ENCODE results near the gene RNF38. TPM values are rescaled to one million over a fixed set of nuclear protein-coding genes. Genes with fewer than 3 reads are reported as not detected.
A peak's percentile ranks its signal among the peaks of the same experiment; 100 is the strongest.
"Not testable (repeated sequence)": the region's sequence is repeated elsewhere in the genome, so short reads cannot be mapped to it uniquely, and the experiment has no call there.

Gene RNF38
- total and polyA plus RNA-seq, 2 donors = 32.3 to 37.3 TPM

- Histone ChIP-seq H3K27ac (ENCODE audit: low read depth) (no peak overlapping the region), H3K4me3 (ENCODE audit: low read depth, low read length) (no peak overlapping the region), H3K4me1 (ENCODE audit: insufficient read depth) (no peaks in the 10 kb centered on the region), H3K36me3 (ENCODE audit: insufficient read depth) (peaks cover 3% of the 10 kb centered on the region)
- DNase-seq (ENCODE audit: extremely low spot score) = no peak
Observed at GRCh38 chr9:36426945-36427344, 26.9 kb upstream of the RNF38 start.

- Histone ChIP-seq H3K27ac (ENCODE audit: low read depth) (no peak overlapping the region), H3K4me1 (ENCODE audit: insufficient read depth) (no peaks in the 10 kb centered on the region), H3K36me3 (ENCODE audit: insufficient read depth) (peaks cover 3% of the 10 kb centered on the region), H3K4me3 (ENCODE audit: low read depth, low read length) (no peak overlapping the region)
- 91% methylated on average over 5 of the region's 5 CpGs for WGBS
- DNase-seq (ENCODE audit: extremely low spot score) = no peak
Observed at GRCh38 chr9:36426348-36426747, 26.3 kb upstream of the RNF38 start.

GRCh38 chr9:36424289-36425055, 24.4 kb upstream of the RNF38 start:
- Histone ChIP-seq H3K4me3 (ENCODE audit: low read depth, low read length) (no peak overlapping the region), H3K27ac (ENCODE audit: low read depth) (no peak overlapping the region), H3K36me3 (ENCODE audit: insufficient read depth) (peaks cover 3% of the 10 kb centered on the region), H3K4me1 (ENCODE audit: insufficient read depth) (no peaks in the 10 kb centered on the region)
- 83% methylated on average over 8 of the region's 8 CpGs for WGBS
- no peak for DNase-seq (ENCODE audit: extremely low spot score)

- no peak overlapping the region for H3K27ac ChIP-seq (ENCODE audit: low read depth)
- H3K4me3 ChIP-seq (ENCODE audit: low read depth, low read length) = no peak overlapping the region
- peaks cover 3% of the 10 kb centered on the region for H3K36me3 ChIP-seq (ENCODE audit: insufficient read depth)
- 81% methylated on average over 3 of the region's 3 CpGs for WGBS
- no peaks in the 10 kb centered on the region for H3K4me1 ChIP-seq (ENCODE audit: insufficient read depth)
- DNase-seq (ENCODE audit: extremely low spot score) = no peak
Observed at GRCh38 chr9:36423206-36423605, 23.1 kb upstream of the RNF38 start.

GRCh38 chr9:36416890-36417289, 16.8 kb upstream of the RNF38 start:
- Histone ChIP-seq H3K27ac (ENCODE audit: low read depth) (no peak overlapping the region), H3K36me3 (ENCODE audit: insufficient read depth) (peaks cover 1% of the 10 kb centered on the region), H3K4me1 (ENCODE audit: insufficient read depth) (no peaks in the 10 kb centered on the region), H3K4me3 (ENCODE audit: low read depth, low read length) (no peak overlapping the region)
- WGBS = 89% methylated on average over 9 of the region's 9 CpGs
- no peak for DNase-seq (ENCODE audit: extremely low spot score)

- no peak for DNase-seq (ENCODE audit: extremely low spot score)
- no peaks in the 10 kb centered on the region for H3K4me1 ChIP-seq (ENCODE audit: insufficient read depth)
- no peak overlapping the region for H3K27ac ChIP-seq (ENCODE audit: low read depth)
- H3K4me3 ChIP-seq (ENCODE audit: low read depth, low read length) = no peak overlapping the region
- 89% methylated on average over 11 of the region's 11 CpGs for WGBS
- peaks cover 1% of the 10 kb centered on the region for H3K36me3 ChIP-seq (ENCODE audit: insufficient read depth)
Observed at GRCh38 chr9:36415822-36416525, 15.9 kb upstream of the RNF38 start.

- not testable (repeated sequence) for DNase-seq (ENCODE audit: extremely low spot score); H3K27ac ChIP-seq (ENCODE audit: low read depth); H3K4me3 ChIP-seq (ENCODE audit: low read depth, low read length); H3K4me1 ChIP-seq (ENCODE audit: insufficient read depth); H3K36me3 ChIP-seq (ENCODE audit: insufficient read depth)
- 97% methylated on average over 3 of the region's 3 CpGs for WGBS
Observed at GRCh38 chr9:36411410-36411809, 11.3 kb upstream of the RNF38 start.

GRCh38 chr9:36409076-36409475, 9.0 kb upstream of the RNF38 start:
- 95% methylated on average over 4 of the region's 4 CpGs for WGBS
- DNase-seq (ENCODE audit: extremely low spot score); H3K4me1 ChIP-seq (ENCODE audit: insufficient read depth); H3K36me3 ChIP-seq (ENCODE audit: insufficient read depth); H3K4me3 ChIP-seq (ENCODE audit: low read depth, low read length); H3K27ac ChIP-seq (ENCODE audit: low read depth): not testable (repeated sequence)

GRCh38 chr9:36407122-36407723, 7.2 kb upstream of the RNF38 start:
- 35% methylated on average over 4 of the region's 4 CpGs for WGBS
- DNase-seq (ENCODE audit: extremely low spot score) = peak; percentile 25
- H3K4me1 ChIP-seq (ENCODE audit: insufficient read depth) = no peaks in the 10 kb centered on the region
- H3K27ac ChIP-seq (ENCODE audit: low read depth) = no peak overlapping the region
- H3K4me3 ChIP-seq (ENCODE audit: low read depth, low read length) = no peak overlapping the region
- no peaks in the 10 kb centered on the region for H3K36me3 ChIP-seq (ENCODE audit: insufficient read depth)

GRCh38 chr9:36402536-36402935, 2.5 kb upstream of the RNF38 start:
- Histone ChIP-seq H3K4me3 (ENCODE audit: low read depth, low read length) (no peak overlapping the region), H3K27ac (ENCODE audit: low read depth) (no peak overlapping the region), H3K4me1 (ENCODE audit: insufficient read depth) (no peaks in the 10 kb centered on the region), H3K36me3 (ENCODE audit: insufficient read depth) (no peaks in the 10 kb centered on the region)
- WGBS = 58% methylated on average over 3 of the region's 3 CpGs
- no peak for DNase-seq (ENCODE audit: extremely low spot score)

GRCh38 chr9:36401897-36402480, 1.9 kb upstream of the RNF38 start:
- no peak overlapping the region for H3K4me3 ChIP-seq (ENCODE audit: low read depth, low read length)
- WGBS = 81% methylated on average over 3 of the region's 3 CpGs

GRCh38 chr9:36401164-36401740, 1.2 kb upstream of the RNF38 start:
- Histone ChIP-seq H3K4me3 (ENCODE audit: low read depth, low read length) (peak overlapping the region; percentile 77), H3K27ac (ENCODE audit: low read depth) (peak overlapping the region; percentile 94), H3K36me3 (ENCODE audit: insufficient read depth) (no peaks in the 10 kb centered on the region), H3K4me1 (ENCODE audit: insufficient read depth) (no peaks in the 10 kb centered on the region)
- peak; percentile 26 for DNase-seq (ENCODE audit: extremely low spot score)
- under 1% methylated on average over 33 of the region's 33 CpGs for WGBS

More at GRCh38 chr9:36401897-36402480, 1.9 kb upstream of the RNF38 start:
- Histone ChIP-seq H3K4me1 (ENCODE audit: insufficient read depth) (no peaks in the 10 kb centered on the region), H3K36me3 (ENCODE audit: insufficient read depth) (no peaks in the 10 kb centered on the region), H3K27ac (ENCODE audit: low read depth) (no peak overlapping the region)
- no peak for DNase-seq (ENCODE audit: extremely low spot score)

- no peaks in the 10 kb centered on the region for H3K36me3 ChIP-seq (ENCODE audit: insufficient read depth)
- peak; percentile 49 for DNase-seq (ENCODE audit: extremely low spot score)
- under 1% methylated on average over 110 of the region's 111 CpGs for WGBS
- H3K27ac ChIP-seq (ENCODE audit: low read depth) = peak overlapping the region; percentile 94
- no peaks in the 10 kb centered on the region for H3K4me1 ChIP-seq (ENCODE audit: insufficient read depth)
- H3K4me3 ChIP-seq (ENCODE audit: low read depth, low read length) = peak overlapping the region; percentile 77
Observed at GRCh38 chr9:36400332-36401163, 479 bp upstream of the RNF38 start.
